ENCODE measurements around the gene EEF2KMT. TPM values are rescaled to one million over a fixed set of nuclear protein-coding genes. Genes with fewer than 3 reads are reported as not detected.
A peak's percentile ranks its signal among the peaks of the same experiment; 100 is the strongest.
"Not testable (repeated sequence)": the region's sequence is repeated elsewhere in the genome, so short reads cannot be mapped to it uniquely, and the experiment has no call there.

Gene EEF2KMT
- total RNA-seq, 5 donors from 2014 or later (not counting 1 experiment from before 2014, with no cell fraction given), result 3.6 to 16.1 (median 11.7) TPM

DNA sequence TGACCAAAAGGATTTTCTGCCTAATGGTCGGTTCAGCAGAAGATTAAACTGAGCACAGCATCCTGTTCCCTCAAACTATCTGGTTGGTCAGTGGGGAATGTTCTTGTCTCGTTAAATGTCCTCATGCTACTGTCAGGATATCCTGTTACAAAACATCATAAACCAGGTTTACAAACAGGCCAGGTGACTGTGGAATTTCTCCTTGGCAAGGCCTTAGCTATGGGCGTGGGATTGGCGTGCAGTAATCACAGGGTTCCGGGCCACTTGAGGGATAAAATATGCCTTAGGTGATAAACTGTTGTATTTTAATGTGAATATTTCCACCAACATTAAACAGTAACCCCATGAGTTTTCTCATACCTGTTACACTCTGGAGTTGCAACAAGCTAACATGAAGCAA is 7.4 kb upstream of the EEF2KMT start:
- H3K4me3 ChIP-seq (ENCODE audit: control insufficient read depth in 1 of 2, extremely low read depth in 1 of 2, low read length in 1 of 2); H3K36me3 ChIP-seq (ENCODE audit: control insufficient read depth in 2 of 2, extremely low read depth in 1 of 2, insufficient read depth in 1 of 2, low read length in 1 of 2); H3K27ac Mint-ChIP-seq; H3K27me3 ChIP-seq (replicated peaks in 1 of 2; ENCODE audit: control insufficient read depth in 2 of 2, extremely low read depth in 1 of 2, insufficient read depth in 2 of 2, low read length in 1 of 2); H3K9me3 ChIP-seq; H3K4me1 Mint-ChIP-seq; H3K4me1 ChIP-seq (ENCODE audit: control insufficient read depth in 1 of 2, extremely low read depth in 1 of 2, insufficient read depth in 2 of 2, low read length in 2 of 2); H3K27me3 Mint-ChIP-seq; H3K36me3 Mint-ChIP-seq; CTCF ChIA-PET; POLR2A ChIA-PET; ATAC-seq (replicated peaks in 1 of 4); H3K4me3 Mint-ChIP-seq; H3K27ac ChIP-seq (ENCODE audit: low read length); H3K9me3 Mint-ChIP-seq; DNase-seq: not testable (repeated sequence)
- WGBS (ENCODE audit: insufficient coverage), result no CpG with 5 or more reads among the region's 5 CpGs

DNA sequence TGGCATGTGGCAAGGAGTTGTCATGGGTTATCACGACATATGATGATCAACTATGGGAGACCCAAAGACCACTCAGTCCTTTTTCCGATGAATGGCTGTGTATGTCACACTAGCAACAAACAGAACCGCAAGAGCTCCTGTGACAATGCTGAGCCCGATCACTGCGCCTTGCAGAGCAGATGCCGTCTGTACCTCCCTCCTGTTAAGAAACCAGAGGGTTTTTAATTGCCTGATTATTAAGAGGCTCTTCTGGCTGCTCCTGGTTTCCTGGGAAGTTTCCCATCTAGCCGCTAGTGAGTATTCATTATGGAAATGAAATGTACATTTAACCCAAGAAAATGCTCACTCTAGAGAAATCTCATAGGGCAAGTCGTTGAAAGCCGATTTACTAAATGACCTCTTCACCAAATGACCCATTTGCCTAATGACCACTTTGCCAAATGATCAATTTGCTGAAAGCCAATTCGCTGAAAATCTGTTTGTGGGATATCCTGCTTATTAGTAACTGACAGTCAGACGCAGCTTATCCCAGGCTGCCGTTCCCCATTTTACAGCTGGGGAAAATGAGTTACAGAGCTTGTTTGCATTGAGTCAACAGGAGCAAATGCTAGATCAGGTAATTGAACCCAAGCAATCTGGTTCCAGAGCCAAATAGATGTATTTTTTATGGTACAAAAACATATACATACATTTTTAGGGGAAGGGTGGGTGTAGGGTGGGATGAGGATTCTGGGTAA is 5.9 kb upstream of the EEF2KMT start:
- WGBS (ENCODE audit: insufficient coverage), result 92% methylated on average over 2 of the region's 12 CpGs
- H3K9me3 ChIP-seq; H3K36me3 ChIP-seq (ENCODE audit: control insufficient read depth in 2 of 2, extremely low read depth in 1 of 2, insufficient read depth in 1 of 2, low read length in 1 of 2); H3K4me3 Mint-ChIP-seq; H3K27ac Mint-ChIP-seq; ATAC-seq (replicated peaks in 1 of 4); CTCF ChIA-PET; H3K27me3 Mint-ChIP-seq; DNase-seq; H3K9me3 Mint-ChIP-seq; H3K4me3 ChIP-seq (ENCODE audit: control insufficient read depth in 1 of 2, extremely low read depth in 1 of 2, low read length in 1 of 2); H3K27ac ChIP-seq (ENCODE audit: low read length); H3K27me3 ChIP-seq (replicated peaks in 1 of 2; ENCODE audit: control insufficient read depth in 2 of 2, extremely low read depth in 1 of 2, insufficient read depth in 2 of 2, low read length in 1 of 2); H3K4me1 ChIP-seq (ENCODE audit: control insufficient read depth in 1 of 2, extremely low read depth in 1 of 2, insufficient read depth in 2 of 2, low read length in 2 of 2); H3K4me1 Mint-ChIP-seq; H3K36me3 Mint-ChIP-seq: not testable (repeated sequence)
- POLR2A ChIA-PET, result interaction anchor here in 1 of 2 donors (0.6 kb wide), 1 partner anchor 66 kb away, joined by 3 read pairs; no protein-coding TSS in a partner anchor

DNA sequence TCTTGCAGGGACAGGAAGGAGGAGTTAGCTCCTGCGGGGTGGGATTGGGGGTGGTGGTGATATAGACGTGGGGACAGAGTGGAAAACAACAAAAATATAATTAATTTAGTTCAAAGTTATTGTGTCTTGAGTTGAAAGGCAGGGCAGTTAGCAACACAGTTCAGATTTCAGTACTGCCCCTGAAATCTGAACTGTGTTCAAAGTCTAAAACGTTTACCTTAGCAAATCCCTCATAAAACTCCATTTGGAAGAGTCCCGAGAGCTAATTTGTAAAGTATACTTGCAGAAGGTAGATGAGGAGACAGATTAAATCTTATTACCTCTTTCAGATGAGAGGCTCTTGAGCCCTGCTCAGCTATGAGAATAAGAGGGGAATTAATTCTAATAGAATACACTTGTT is 1.6 kb upstream of the EEF2KMT start:
- no CpG with 5 or more reads among the region's 4 CpGs for WGBS (ENCODE audit: insufficient coverage)
- not testable (repeated sequence) for H3K4me1 ChIP-seq (ENCODE audit: control insufficient read depth in 1 of 2, extremely low read depth in 1 of 2, insufficient read depth in 2 of 2, low read length in 2 of 2); H3K27ac ChIP-seq (ENCODE audit: low read length); H3K36me3 Mint-ChIP-seq; ATAC-seq (replicated peaks in 1 of 4); H3K9me3 Mint-ChIP-seq; H3K4me3 ChIP-seq (ENCODE audit: control insufficient read depth in 1 of 2, extremely low read depth in 1 of 2, low read length in 1 of 2); H3K27me3 Mint-ChIP-seq; H3K36me3 ChIP-seq (ENCODE audit: control insufficient read depth in 2 of 2, extremely low read depth in 1 of 2, insufficient read depth in 1 of 2, low read length in 1 of 2); H3K9me3 ChIP-seq; H3K27me3 ChIP-seq (replicated peaks in 1 of 2; ENCODE audit: control insufficient read depth in 2 of 2, extremely low read depth in 1 of 2, insufficient read depth in 2 of 2, low read length in 1 of 2); DNase-seq
- ChIA-PET POLR2A (interaction anchor here in 1 of 2 donors (0.6 kb wide), 1 partner anchor 203 kb away, joined by 3 read pairs; no protein-coding TSS in a partner anchor), CTCF (interaction anchor here in 1 of 2 donors (1.0 kb wide), 1 partner anchor 475 kb away, joined by 3 read pairs; the partner anchor contains the start of gene MGRN1)
- Mint-ChIP-seq H3K4me3 (peak overlapping the region; percentile 89 to 92 (median 89)), H3K4me1 (peaks cover 10 to 18% (median 14%) of the 10 kb centered on the region in 3 donors), H3K27ac (peak overlapping the region; percentile 57 to 83)

DNA sequence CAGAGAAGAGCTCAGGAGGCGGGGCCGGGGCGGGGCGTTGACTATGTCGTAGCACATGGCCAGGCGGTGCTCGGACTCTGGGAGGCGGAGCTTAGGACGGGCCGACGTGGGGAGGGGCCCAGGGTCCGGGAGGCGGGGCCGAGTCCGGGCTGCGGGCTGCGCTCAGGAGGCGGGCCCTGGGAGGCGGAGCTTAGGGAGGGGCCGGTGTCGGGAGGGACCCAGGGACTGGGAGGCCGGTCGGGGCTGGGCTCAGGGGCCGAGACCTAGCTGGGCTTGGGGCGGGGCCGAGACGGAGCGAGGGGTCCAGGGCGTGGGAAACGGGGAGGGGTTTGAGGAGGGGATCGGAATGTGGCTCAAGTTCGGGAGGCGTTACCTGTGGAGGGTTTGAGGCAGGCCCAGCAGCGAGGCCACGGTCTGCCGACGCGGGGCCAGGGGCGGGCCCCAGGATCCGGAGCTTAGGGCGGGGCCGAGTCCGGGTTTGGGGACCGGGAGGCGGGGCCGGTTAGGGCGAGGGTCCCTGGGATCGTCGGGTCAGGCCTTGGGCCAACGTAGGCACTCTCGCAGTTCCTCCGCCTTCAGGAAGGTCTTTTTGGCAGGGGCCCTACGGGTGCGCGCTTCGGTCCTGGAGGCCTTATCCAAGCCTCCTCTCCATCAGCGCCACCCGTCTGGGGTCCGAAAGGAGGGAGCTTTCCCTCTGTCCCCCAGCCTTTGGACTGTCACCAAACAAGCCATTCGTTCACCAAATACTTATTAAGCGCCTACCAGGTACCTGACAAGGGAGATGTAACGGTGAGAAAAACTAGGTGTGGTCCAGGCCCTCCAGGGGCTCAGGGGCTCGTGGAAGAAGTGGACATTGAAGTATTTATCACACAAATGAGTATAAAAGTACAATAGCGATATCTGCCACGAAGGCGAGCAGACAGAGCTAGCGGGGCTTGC is 895 bp upstream of the EEF2KMT start:
- 0% methylated on average over 19 of the region's 67 CpGs for WGBS (ENCODE audit: insufficient coverage)
- peaks cover 10 to 18% (median 14%) of the 10 kb centered on the region in 3 donors for H3K4me1 Mint-ChIP-seq
- H3K4me3 ChIP-seq (ENCODE audit: control insufficient read depth in 1 of 2, extremely low read depth in 1 of 2, low read length in 1 of 2), result peak overlapping the region; percentile 47 to 68
- POLR2A ChIA-PET, result interaction anchor here in 1 of 2 donors (0.6 kb wide), 1 partner anchor 202 kb away, joined by 3 read pairs; no protein-coding TSS in a partner anchor
- not testable (repeated sequence) for ATAC-seq (replicated peaks in 1 of 4); H3K9me3 Mint-ChIP-seq; H3K9me3 ChIP-seq; H3K36me3 ChIP-seq (ENCODE audit: control insufficient read depth in 2 of 2, extremely low read depth in 1 of 2, insufficient read depth in 1 of 2, low read length in 1 of 2); H3K4me1 ChIP-seq (ENCODE audit: control insufficient read depth in 1 of 2, extremely low read depth in 1 of 2, insufficient read depth in 2 of 2, low read length in 2 of 2); H3K27me3 ChIP-seq (replicated peaks in 1 of 2; ENCODE audit: control insufficient read depth in 2 of 2, extremely low read depth in 1 of 2, insufficient read depth in 2 of 2, low read length in 1 of 2); H3K27me3 Mint-ChIP-seq; H3K36me3 Mint-ChIP-seq
- peak; percentile 64 to 98 (median 93) for DNase-seq
- CTCF ChIA-PET, result interaction anchor here in 1 of 2 donors (0.6 to 1.0 kb wide), 2 partner anchors 26 to 474 kb away, joined by 3 to 4 read pairs; partner anchors contain the start of genes ALG1 and MGRN1
- H3K4me3 Mint-ChIP-seq, result peak overlapping the region; percentile 89 to 92 (median 89)
- peak overlapping the region; percentile 88 for H3K27ac ChIP-seq (ENCODE audit: low read length)
- H3K27ac Mint-ChIP-seq, result peak overlapping the region; percentile 90 to 97

DNA sequence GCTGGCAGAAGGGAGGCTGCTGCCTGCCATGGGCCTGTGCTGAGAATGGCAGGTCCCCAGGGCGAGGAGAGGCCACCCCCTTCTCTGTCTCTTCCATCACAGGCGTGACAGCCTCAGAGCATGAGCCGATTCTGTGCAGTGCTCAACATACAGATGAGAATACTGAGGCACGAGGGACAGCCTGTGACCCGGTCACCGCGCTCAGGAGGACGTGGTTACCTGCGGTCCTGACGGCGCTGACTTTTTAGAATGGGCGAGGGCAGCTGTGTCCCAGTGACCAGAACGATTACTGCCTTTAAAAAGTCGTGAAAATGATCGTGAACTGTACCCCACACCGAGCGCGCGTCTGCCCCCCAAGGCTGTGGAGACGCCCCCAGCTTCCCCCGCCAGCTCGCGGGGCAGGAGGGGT is 530 bp downstream of the EEF2KMT start:
- Mint-ChIP-seq H3K27ac (peak overlapping the region; percentile 76 to 89), H3K4me1 (peaks cover 14 to 23% (median 18%) of the 10 kb centered on the region in 3 donors), H3K4me3 (peak overlapping the region; percentile 88 to 92 (median 89))
- H3K27me3 ChIP-seq (replicated peaks in 1 of 2; ENCODE audit: control insufficient read depth in 2 of 2, extremely low read depth in 1 of 2, insufficient read depth in 2 of 2, low read length in 1 of 2); H3K36me3 ChIP-seq (ENCODE audit: control insufficient read depth in 2 of 2, extremely low read depth in 1 of 2, insufficient read depth in 1 of 2, low read length in 1 of 2); H3K9me3 ChIP-seq; POLR2A ChIA-PET; CTCF ChIA-PET; H3K36me3 Mint-ChIP-seq; ATAC-seq (replicated peaks in 1 of 4); H3K27me3 Mint-ChIP-seq; H3K9me3 Mint-ChIP-seq: not testable (repeated sequence)
- DNase-seq, result peak in 34 of 35 experiments; percentile 1 to 67 (median 41)
- under 1% methylated on average over 22 of the region's 23 CpGs for WGBS (ENCODE audit: insufficient coverage)
- H3K4me1 ChIP-seq (ENCODE audit: control insufficient read depth in 1 of 2, extremely low read depth in 1 of 2, insufficient read depth in 2 of 2, low read length in 2 of 2), result peaks cover 0 to 12% of the 10 kb centered on the region in 2 experiments
- peak overlapping the region; percentile 58 for H3K27ac ChIP-seq (ENCODE audit: low read length)
- peak overlapping the region; percentile 38 to 68 for H3K4me3 ChIP-seq (ENCODE audit: control insufficient read depth in 1 of 2, extremely low read depth in 1 of 2, low read length in 1 of 2)

DNA sequence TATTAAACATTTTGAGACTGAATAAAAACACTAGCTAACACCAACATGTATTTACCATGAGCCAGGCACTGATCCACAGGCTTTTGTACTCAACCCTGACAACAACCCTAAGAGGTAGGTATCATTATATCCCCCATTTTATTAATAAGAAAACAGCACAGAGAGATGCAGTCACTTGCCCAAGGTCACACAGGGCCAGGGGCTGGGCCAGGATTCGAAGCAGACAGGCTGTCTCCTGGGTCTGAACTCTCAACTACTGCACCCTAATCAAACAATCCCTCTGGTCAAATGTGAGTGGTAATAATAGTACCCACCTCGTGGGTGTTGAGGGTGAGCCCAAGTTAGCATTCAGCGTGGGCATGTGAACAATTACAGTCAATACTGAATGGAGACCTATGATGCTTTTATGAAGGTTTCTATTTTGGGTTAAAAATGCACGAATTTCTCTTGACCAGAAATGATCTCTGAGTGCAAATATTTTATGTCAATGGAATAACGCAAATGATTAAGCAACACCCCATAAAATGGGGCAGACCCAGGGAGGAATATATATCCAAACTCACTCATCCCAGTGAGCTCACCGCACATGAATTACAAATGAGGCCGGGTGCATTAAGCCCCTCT is 1.0 kb downstream of the EEF2KMT start:
- H3K4me1 Mint-ChIP-seq, result peaks cover 16 to 26% (median 20%) of the 10 kb centered on the region in 3 donors

More for the DNA sequence above, 1.0 kb downstream of the EEF2KMT start:
- H3K27ac Mint-ChIP-seq, result peak overlapping the region; percentile 76 to 89
- Histone ChIP-seq H3K4me3 (ENCODE audit: control insufficient read depth in 1 of 2, extremely low read depth in 1 of 2, low read length in 1 of 2) (peak overlapping the region in 1 of 2 donors; percentile 68), H3K4me1 (ENCODE audit: control insufficient read depth in 1 of 2, extremely low read depth in 1 of 2, insufficient read depth in 2 of 2, low read length in 2 of 2) (peaks cover 0 to 14% of the 10 kb centered on the region in 2 experiments)
- H3K9me3 Mint-ChIP-seq; H3K27me3 ChIP-seq (replicated peaks in 1 of 2; ENCODE audit: control insufficient read depth in 2 of 2, extremely low read depth in 1 of 2, insufficient read depth in 2 of 2, low read length in 1 of 2); H3K27me3 Mint-ChIP-seq; H3K9me3 ChIP-seq; H3K36me3 Mint-ChIP-seq; CTCF ChIA-PET; DNase-seq; POLR2A ChIA-PET; H3K36me3 ChIP-seq (ENCODE audit: control insufficient read depth in 2 of 2, extremely low read depth in 1 of 2, insufficient read depth in 1 of 2, low read length in 1 of 2); ATAC-seq (replicated peaks in 1 of 4); H3K27ac ChIP-seq (ENCODE audit: low read length): not testable (repeated sequence)
- H3K4me3 Mint-ChIP-seq, result peak overlapping the region; percentile 88 to 92 (median 89)
- WGBS (ENCODE audit: insufficient coverage), result no CpG with 5 or more reads among the region's 7 CpGs
